Heart right ventricle (tissue), 16 donors: ENCODE results near the gene HLF. TPM values are rescaled to one million over a fixed set of nuclear protein-coding genes. Genes with fewer than 3 reads are reported as not detected.

Experiments used
- ATAC-seq, 8 donors: fragments of 200-7000 bp; cut with Tn5 transposase; one replicate each; pipeline ENCODE4 v1.9.1; 2020; ENCODE audit warnings: mild to moderate bottlenecking in 8 of 8, moderate library complexity in 8 of 8, moderate number of reproducible peaks in 1 of 8
- DNase-seq, 2 donors: peaks; one replicate each; pipeline ENCODE4 v3.0.0-alpha.2; 2020
- H3K27ac ChIP-seq, 10 donors: fragments of 200-600 bp; sonication (generic) in 2 of 10; one replicate each; pipeline versions ENCODE4 v1.5.0 to v1.8.0; 2020 to 2022; ENCODE audit warnings: mild to moderate bottlenecking in 3 of 10
- H3K27me3 ChIP-seq, 7 donors: fragments of 200-600 bp; one replicate each; pipeline ENCODE4 v1.8.0; 2021 to 2022; ENCODE audit warnings: mild to moderate bottlenecking in 2 of 7
- H3K36me3 ChIP-seq, 9 donors: fragments of 200-600 bp; sonication (generic) in 1 of 9; one replicate each; pipeline versions ENCODE4 v1.5.0 to v1.8.0; 2020 to 2022; ENCODE audit warnings: mild to moderate bottlenecking in 2 of 9
- H3K4me1 ChIP-seq, 9 donors: fragments of 200-600 bp; sonication (generic) in 1 of 9; one replicate each; pipeline versions ENCODE4 v1.5.0 to v1.8.0; 2020 to 2022; ENCODE audit warnings: mild to moderate bottlenecking in 4 of 9
- H3K4me3 ChIP-seq, 10 donors: fragments of 200-600 bp; sonication (generic) in 2 of 10; one replicate each; pipeline versions ENCODE4 v1.5.0 to v1.8.0; 2020 to 2022; ENCODE audit warnings: mild to moderate bottlenecking in 7 of 10, moderate library complexity in 2 of 10
- H3K9me3 ChIP-seq, 11 donors: fragments of 200-600 bp in 10 of 11; sonication (generic) in 2 of 11; one replicate each; pipeline versions ENCODE4 v1.5.0 to v1.8.0; 2013 to 2022; ENCODE audit warnings: mild to moderate bottlenecking in 2 of 11, control low read depth in 1 of 11, moderate library complexity in 1 of 11
- WGBS, 2 donors: extraction: QIAGEN DNeasy Blood & Tissue Kit; methylation state at CpG; one replicate each; pipeline ENCODE4 v1.1.7; 2013; ENCODE audit warnings: inconsistent platforms in 1 of 2; 5-methylcytosine and 5-hydroxymethylcytosine counted together
- intact Hi-C, 10 donors: fragments of 100-400 bp; cut with DNase I; formaldehyde crosslinking; loops; one replicate each; pipeline versions ENCODE4 v1.11.1 to v1.14.2; 2022
- polyA plus RNA-seq, 2 donors: library from polyadenylated mRNA; stranded (reverse); fragments of 200-250 nt; gene quantifications; one replicate each; pipeline ENCODE4 v1.2.3, GENCODE V29; 2013
- total RNA-seq, 10 donors: library from RNA; stranded (reverse); fragmentation: NEBNext Ultra II Directional in 3 of 10; extraction: Animal tissue kit (Norgen Biotek cat#: 25700) in 3 of 10; gene quantifications; one replicate each; pipeline versions ENCODE4 v1.2.1 to v1.2.4, GENCODE V29; 2021 to 2023
- TF ChIP-seq, protein P1 (sequence below), 9 donors: fragments of 200-600 bp; sonication (generic) in 2 of 9; IDR thresholded peaks; one replicate each; pipeline versions ENCODE4 v1.5.0 to v1.8.0; 2021 to 2022; ENCODE audit warnings: antibody characterized with exemption in 9 of 9, mild to moderate bottlenecking in 5 of 9, moderate library complexity in 1 of 9
- donor health status: Arrhythmogenic right ventricular cardiomyopathy.
- donor health status: ischemic (EF 13 %, LVEDD 7.1; RV severe dilation, severe dysfunction).
- donor health status: healthy with polysubstance abuse.
- donor health status: DM: no; HTN: yes; CAD: no.
- donor health status: DM: no; HTN: no; CAD: no.
- donor health status: ischemic (EF 25% LVEDD 6.9; RV normal size, moderate dysfunction).
- donor health status: ischemic (EF 25% LVEDD 5.7; RV mildly dilated, moderate dysfunction).
- donor health status: healthy.
- donor health status: DM: yes; HTN: yes; CAD: no.
- donor health status: Ischemic cardiomyopathy.
- donor health status: ischemic (EF 35%, LVEDD 5.7; RV mildly dilated, moderate dysfunction).
- donor health status: nonischemic (EF 11% LVEDD 7.7; RV severe dilation, severe dysfunction).
- donor health status: DM: yes; HTN: yes; CAD: no.
- donor health status: PGD.
- donor health status: ischemic (EF 29% LVEDD 5.4; RV normal size, mild dysfunction).
- donor health status: nonischemic (EF 23%, LVEDD 6.1; RV moderate dilation, normal function).

The HLF gene
- total and polyA plus RNA-seq, 12 donors = 4.1 to 42.5 (median 30.1) TPM

DNA sequence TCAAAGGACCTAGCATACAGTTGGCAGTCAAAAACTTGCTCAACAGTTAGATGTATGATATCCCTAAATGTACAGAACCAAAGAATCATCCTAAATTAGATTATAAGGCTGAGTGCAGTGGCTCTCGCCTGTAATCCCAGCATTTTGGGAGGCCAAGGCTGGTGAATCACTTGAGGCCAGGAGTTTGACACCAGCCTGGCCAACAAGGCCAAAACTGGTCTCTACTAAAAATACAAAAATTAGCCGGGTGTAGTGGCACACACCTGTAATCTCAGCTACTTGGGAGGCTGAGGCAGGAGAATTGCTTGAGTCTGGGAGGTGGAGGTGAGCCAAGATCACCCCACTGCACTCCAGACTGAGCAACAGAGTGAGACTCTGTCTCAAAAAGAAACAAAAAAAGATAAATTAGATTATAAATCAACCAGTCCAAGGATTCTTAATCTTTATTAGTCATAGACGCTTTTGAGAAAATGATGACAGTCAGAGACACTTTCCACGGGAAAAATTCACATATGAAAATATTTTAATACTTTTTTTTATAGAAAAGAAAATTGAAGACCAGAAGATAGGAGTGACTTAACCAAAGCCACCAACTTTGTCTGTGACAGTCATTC lies 79.2 kb downstream of the HLF start:
- peaks cover 0 to 4% (median 0%) of the 10 kb centered on the region in 7 donors for H3K27me3 ChIP-seq
- DNase-seq (no peak), ATAC-seq (no peak)
- H3K4me1 ChIP-seq = peaks cover 0 to 12% (median 0%) of the 10 kb centered on the region in 9 donors
- intact Hi-C loops = loop anchor here in 3 of 10 donors (10.0 kb wide), 4 partner anchors 89 to 349 kb away; no protein-coding TSS in a partner anchor
- no peak overlapping the region for H3K4me3 ChIP-seq
- TF ChIP-seq, protein P1, sequence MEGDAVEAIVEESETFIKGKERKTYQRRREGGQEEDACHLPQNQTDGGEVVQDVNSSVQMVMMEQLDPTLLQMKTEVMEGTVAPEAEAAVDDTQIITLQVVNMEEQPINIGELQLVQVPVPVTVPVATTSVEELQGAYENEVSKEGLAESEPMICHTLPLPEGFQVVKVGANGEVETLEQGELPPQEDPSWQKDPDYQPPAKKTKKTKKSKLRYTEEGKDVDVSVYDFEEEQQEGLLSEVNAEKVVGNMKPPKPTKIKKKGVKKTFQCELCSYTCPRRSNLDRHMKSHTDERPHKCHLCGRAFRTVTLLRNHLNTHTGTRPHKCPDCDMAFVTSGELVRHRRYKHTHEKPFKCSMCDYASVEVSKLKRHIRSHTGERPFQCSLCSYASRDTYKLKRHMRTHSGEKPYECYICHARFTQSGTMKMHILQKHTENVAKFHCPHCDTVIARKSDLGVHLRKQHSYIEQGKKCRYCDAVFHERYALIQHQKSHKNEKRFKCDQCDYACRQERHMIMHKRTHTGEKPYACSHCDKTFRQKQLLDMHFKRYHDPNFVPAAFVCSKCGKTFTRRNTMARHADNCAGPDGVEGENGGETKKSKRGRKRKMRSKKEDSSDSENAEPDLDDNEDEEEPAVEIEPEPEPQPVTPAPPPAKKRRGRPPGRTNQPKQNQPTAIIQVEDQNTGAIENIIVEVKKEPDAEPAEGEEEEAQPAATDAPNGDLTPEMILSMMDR (IDR thresholded peaks at IDR 0.05) = no peak
- no peaks in the 10 kb centered on the region for H3K36me3 ChIP-seq
- 83 to 87% methylated on average over 4 of the region's 4 CpGs for WGBS, 2 donors
- no peak overlapping the region for H3K27ac ChIP-seq
- peaks cover 0 to 6% (median 0%) of the 10 kb centered on the region in 11 donors for H3K9me3 ChIP-seq

DNA sequence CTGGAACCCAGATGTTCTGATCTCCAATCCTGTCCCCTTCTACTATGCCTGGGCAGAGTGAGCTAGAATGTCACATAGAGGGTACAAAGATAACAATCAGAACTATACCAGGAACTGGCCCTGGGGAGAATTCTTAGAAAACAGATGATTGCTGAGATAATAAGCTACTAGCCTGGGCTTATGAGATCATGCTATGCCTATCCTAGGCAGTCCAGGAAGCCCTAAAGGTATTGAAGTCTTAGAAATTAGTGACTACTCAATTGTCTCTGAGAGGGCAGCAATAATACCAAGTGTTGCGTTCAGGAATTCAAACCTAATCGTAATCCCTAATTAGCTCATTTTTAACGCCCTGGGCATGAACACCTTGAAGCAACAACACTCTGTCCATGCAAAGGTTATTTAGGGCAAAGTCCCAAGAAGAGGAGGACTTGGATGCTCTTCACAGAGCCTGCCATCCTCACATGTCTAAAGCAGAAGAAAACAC lies 79.8 kb downstream of the HLF start:
- TF ChIP-seq, protein P1 (IDR thresholded peaks at IDR 0.05) = no peak
- intact Hi-C loops = loop anchor here in 3 of 10 donors (10.0 kb wide), 4 partner anchors 90 to 350 kb away; no protein-coding TSS in a partner anchor
- Histone ChIP-seq H3K4me3 (no peak overlapping the region), H3K27me3 (peaks cover 0 to 3% (median 0%) of the 10 kb centered on the region in 7 donors), H3K27ac (no peak overlapping the region), H3K36me3 (no peaks in the 10 kb centered on the region), H3K4me1 (peaks cover 0 to 14% (median 0%) of the 10 kb centered on the region in 9 donors), H3K9me3 (peaks cover 0 to 6% (median 0%) of the 10 kb centered on the region in 11 donors)
- 85 to 87% methylated on average over 3 of the region's 3 CpGs for WGBS, 2 donors
- DNase-seq (no peak), ATAC-seq (no peak)

DNA sequence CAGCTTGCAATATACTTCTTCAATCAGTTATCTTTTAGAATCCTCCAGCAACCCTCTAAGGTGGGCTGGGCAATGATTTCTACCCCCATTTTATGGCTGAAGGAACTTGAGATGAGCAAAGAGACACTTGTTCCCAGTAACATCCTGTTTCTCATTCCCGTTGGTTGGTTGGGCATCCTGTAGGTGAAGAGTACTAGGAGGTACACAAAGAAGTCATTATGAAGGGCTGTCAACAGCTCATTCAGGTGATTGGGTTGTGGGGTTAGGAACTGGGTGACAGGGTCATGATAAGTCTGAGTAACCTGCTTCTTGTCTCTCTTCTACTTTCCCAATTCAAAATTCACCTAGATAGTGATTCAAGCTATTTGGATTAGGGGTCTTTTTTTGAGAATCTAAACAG lies 80.4 kb downstream of the HLF start:
- H3K36me3 ChIP-seq = no peaks in the 10 kb centered on the region
- H3K4me3 ChIP-seq = no peak overlapping the region
- DNase-seq (no peak), ATAC-seq (no peak)
- H3K27me3 ChIP-seq = peaks cover 0 to 2% (median 0%) of the 10 kb centered on the region in 7 donors
- WGBS, 2 donors = 74 to 85% methylated on average over 1 of the region's 1 CpG
- peaks cover 0 to 12% (median 0%) of the 10 kb centered on the region in 9 donors for H3K4me1 ChIP-seq
- peaks cover 0 to 6% (median 0%) of the 10 kb centered on the region in 11 donors for H3K9me3 ChIP-seq
- no peak overlapping the region for H3K27ac ChIP-seq
- TF ChIP-seq, protein P1 (IDR thresholded peaks at IDR 0.05) = no peak
- intact Hi-C loops = loop anchor here in 8 of 10 donors (5.0 to 10.0 kb wide), 6 partner anchors 90 to 353 kb away; no protein-coding TSS in a partner anchor

DNA sequence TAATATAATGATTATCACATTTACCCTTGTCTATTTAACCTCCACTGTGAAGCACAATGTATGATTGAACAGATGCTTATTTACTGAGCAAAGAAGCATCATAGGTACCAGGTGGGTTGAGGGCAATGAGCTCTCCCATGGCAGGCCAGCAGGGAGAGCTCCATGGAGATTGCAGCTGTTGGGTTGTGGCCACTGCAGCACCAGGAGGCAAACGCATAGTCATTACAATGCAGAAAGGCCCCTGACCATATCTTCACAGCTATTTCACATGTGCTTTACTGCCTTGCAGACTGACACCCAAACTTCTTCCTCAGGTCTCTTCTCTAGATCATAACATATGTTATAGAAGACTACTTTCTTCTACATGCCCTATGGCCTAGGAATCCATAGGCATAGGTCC lies 81.9 kb downstream of the HLF start:
- no peaks in the 10 kb centered on the region for H3K36me3 ChIP-seq
- peaks cover 0 to 6% (median 0%) of the 10 kb centered on the region in 11 donors for H3K9me3 ChIP-seq
- H3K4me3 ChIP-seq = no peak overlapping the region
- no peak for DNase-seq
- WGBS, 2 donors = 95 to 100% methylated on average over 1 of the region's 1 CpG
- no peak for ATAC-seq
- H3K4me1 ChIP-seq = peaks cover 0 to 7% (median 0%) of the 10 kb centered on the region in 9 donors
- no peak overlapping the region for H3K27ac ChIP-seq
- intact Hi-C loops = loop anchor here in 8 of 10 donors (5.0 to 10.0 kb wide), 6 partner anchors 92 to 354 kb away; no protein-coding TSS in a partner anchor
- TF ChIP-seq, protein P1 (IDR thresholded peaks at IDR 0.05) = no peak
- H3K27me3 ChIP-seq = no peaks in the 10 kb centered on the region
